Urothelium cell line (cell line): ENCODE measurements around the gene RPUSD1.
"Not testable (repeated sequence)": the region's sequence is repeated elsewhere in the genome, so short reads cannot be mapped to it uniquely, and the experiment has no call there.

Experiments used
- DNase-seq: peaks from one replicate; pipeline ENCODE4 v3.0.0; 2011; ENCODE audit warnings: low spot score, mixed read lengths
- FAIRE-seq: peaks from 2 replicates; lab custom pipeline; 2011; peaks lifted over from hg19 to GRCh38; lab: Jason Lieb, UNC

RPUSD1 gene, protein sequence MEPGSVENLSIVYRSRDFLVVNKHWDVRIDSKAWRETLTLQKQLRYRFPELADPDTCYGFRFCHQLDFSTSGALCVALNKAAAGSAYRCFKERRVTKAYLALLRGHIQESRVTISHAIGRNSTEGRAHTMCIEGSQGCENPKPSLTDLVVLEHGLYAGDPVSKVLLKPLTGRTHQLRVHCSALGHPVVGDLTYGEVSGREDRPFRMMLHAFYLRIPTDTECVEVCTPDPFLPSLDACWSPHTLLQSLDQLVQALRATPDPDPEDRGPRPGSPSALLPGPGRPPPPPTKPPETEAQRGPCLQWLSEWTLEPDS

DNA sequence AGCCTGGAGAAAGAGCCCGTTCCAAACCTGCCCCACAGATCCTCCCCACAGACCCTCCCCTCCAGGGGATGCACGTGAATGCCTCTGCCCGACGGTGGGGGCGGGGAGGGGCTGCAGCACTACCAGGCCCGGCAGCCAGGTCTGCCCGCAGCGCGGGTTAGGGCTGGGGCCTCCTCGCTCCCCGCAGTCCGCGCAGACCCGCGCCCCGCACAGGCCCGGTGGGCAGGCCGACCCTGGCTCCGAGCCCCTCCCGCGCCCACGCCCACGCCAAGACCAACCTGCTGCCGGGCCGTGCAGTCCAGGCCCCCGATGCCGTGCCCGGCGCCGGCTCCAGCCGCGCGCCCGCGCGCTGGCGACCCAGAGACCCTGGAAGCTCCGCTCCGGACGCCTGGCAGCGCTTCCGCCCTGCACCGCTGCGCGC, at the start of gene RPUSD1:
Gene RPUSD1, minus strand, starts transcription at position 404 of the 421 bp plus-strand sequence. CDS start 644 bp downstream, outside the sequence.
- no peak for DNase-seq
- no peak for FAIRE-seq

DNA sequence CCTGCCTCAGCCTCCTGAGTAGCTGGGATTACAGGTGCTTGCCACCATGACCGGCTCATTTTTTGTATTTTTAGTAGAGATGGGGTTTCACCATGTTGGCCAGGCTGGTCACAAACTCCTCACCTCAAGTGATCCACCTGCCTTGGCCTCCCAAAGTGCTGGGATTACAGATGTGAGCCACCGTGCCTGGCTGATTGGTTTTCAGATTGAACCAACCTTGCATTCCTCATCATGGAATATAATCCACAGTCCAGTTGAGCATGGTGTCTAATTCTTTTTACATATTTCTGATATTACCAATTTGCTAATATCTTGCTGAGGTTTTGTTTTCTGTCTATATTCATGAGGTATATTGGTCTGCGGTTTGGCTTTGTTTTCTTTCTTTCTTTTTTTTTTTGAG, 48.6 kb upstream of the RPUSD1 start:
- not testable (repeated sequence) for FAIRE-seq, DNase-seq

DNA sequence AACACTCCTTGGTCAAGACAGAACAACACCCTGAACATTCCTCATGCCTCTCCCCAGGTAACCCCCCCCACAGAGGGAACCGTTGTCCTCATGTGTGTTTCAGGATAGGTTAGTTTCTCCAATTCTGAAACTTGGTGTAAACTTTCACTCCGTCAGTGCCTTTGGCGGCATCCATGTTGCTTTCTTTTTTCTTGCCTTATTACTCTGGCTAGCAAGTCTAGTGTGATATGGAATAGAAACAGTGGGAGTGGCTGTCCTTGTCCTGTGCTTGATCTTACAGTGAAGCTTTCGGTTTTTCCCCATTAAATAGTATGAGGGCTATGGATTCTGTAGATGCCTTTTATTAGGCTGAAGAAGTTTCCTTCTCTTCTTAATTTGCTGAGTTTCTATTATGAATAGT, 48.0 kb upstream of the RPUSD1 start:
- no peak for DNase-seq
- FAIRE-seq: no peak

DNA sequence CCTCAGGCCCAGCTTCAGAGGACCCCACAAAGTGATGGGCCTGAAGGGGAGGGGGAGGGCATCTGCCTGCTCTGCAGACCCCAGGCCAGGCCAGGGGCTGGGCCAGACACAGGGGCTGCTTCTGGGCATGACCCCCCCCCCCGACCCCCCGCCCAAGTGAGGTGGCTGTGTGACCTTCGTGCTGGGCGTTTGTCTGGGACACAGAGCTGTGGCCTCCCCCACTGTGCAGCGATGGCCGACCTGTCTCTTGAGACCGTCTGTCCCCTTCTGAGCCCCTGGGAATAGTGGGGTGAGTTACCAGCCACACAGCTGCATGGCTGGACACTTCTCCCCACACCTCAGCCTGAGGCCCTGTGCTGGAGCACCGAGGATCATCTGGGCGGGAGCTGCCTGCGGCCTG, 47.2 kb upstream of the RPUSD1 start:
- DNase-seq (no peak), FAIRE-seq (no peak)

DNA sequence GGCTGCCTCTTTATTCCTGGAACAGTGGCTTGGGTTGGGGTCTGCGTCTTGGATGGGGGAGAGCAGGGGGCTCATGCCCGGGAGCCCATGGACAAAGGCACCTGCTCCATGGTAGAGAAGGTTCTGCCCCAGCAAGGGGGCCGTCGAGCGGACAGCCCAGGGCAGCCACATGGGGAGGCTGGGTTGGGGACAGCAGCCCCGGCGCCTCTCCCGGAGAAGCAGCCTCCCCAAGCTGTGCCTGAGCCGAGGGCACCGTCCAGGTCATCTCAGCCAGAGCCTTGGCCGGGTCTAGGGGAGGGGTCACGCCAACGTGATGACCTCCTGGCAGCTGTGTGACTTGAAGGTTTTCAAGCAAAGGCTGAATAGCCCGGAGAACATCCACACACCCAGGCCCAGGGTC, 45.2 kb upstream of the RPUSD1 start:
- FAIRE-seq (no peak), DNase-seq (no peak)

DNA sequence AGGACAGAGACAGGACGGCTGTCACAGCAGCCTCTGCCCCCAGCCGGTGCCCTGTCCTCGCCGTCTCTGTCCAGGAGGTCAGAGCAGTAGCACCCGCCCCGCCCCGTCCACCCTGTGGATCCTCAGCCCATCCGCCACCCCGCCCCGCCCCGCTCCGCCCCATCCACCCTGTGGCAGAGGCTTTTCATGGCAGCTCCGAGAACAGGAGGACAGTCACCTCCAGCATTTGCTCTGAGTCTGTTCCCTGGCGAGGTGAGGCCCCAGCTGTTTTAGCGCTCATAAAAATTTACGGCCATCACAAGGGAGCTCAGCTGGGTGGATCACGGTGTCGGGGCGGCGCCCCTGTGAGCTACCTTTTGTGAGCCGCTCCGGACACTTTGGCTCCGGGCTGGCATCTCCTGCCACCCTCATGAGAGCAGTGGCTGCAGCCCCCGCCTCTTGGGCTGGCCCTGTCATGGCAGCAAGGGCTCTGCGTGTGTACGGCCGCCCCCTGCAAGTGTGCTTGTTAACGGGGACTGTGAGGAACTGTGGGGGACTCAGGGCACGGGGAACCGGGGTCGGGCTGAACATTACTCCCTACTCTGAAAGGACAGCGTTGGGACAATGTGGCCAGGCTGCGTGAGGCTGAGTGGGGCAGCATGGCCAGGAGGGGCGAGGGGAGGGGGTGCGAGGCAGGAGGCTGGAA, 44.6 kb upstream of the RPUSD1 start:
- DNase-seq: no peak
- no peak for FAIRE-seq

DNA sequence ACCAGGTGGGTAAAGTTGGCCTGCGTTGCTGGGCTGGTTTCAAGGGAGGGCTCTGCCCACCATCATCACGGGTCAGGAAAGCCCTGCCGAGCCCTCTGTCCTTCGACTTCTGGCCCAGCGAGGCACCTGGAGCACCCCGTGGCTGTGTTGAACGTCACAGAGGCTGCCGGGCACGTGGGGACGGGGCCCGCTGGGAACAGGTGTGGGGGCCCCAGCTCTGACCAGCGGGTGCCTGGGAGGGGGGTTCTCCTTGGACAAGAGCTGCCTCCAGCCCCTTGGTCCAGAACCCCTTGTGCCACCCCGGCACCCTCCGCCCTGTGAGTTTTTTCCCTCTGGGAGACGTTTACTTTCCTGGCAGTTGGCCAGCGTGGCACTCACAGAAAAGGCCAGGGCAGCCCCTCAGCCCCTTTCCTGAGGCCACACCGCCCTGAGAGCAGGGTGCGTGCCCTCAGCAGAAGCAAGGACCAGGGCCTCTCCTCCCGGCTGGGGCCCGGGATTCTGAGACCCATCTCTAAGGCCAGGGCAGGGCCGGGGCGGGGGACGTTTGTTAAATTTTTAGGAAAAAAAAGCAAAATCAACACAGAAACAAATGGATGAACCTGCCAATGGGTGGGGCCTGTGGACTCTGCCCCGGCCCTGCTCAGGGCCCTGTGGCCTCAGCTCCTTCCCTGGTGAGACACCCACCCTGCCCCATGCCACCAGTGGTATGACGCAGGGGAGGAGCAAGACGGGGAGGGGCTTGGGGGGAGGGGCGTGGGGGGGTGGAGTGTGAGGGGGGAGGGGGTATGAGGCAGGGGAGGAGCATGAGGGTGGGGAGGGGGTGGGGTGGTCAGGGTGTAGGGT, 43.6 kb upstream of the RPUSD1 start:
- no peak for FAIRE-seq

DNA sequence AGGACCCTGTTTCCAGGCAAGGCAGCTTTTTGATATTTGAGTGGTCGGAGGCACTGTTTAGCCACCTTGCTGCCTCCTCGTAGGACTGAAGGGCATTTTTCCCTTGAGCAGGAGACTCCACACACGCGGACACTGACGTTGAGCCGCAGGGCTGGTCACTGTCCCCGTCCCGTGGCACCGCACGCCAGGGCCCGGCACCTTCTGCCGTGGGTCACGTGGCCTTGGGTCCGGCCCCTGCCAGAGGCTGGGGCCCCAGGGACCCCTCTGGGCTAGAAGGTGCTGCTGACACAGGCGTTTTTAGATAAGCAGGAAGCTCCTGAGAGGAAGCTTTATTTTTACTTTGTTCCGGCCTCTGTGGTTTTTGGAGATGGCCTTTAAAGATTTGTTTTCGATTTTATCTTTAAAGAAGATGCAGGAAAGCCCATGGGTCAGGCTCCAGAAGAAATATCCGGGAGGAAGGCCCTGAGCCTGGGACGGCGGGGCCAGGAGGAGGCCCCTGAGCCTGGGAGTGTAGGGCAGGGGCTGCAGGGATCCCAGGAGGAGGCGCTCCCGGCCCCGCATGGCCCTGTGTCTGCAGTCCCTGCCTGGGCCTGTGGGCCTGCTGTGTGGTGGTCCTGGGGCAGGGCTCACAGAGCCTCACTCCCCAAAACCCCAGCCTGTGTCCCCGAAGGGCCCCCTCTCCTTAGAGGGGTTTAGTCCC, 42.8 kb upstream of the RPUSD1 start:
- FAIRE-seq (no peak), DNase-seq (no peak)

More for the DNA sequence above, 43.6 kb upstream of the RPUSD1 start:
- DNase-seq: no peak

DNA sequence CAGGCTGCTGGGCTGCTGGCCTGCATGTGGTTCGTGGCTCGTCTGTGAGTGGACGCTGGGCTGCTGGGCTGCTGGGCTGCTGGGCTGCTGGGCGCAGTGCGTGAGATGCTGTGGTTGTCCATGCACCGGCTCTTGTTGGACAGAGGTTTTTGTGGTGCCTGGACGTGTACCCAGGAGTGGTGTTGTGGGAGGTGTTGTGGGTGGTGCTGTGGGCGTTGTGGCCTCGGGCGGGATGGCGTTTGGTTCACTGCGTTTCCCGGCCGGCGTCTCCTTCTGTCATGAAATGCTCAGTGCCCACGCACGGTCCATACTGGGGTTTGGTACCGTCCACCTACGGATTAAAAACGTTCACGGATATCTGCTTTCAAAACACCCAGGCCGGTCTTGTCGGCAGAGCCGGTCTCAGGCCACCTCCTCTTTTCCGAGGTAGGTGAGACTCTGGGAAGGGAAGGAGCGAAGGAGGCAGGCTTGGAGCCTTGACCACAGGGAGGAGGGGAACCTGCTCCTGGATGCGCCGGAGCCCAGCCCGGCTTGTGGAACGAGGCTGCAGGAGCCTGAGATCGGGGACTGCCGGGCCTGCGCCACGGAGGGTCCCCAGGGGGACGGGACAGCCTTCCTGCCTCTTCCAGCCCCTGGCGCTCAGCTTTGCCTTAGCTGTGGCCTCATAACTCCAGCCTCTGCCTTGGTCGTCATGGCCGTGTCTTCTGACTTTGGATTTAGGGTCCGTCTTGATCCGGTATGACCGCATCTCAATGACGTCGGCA, 42.1 kb upstream of the RPUSD1 start:
- FAIRE-seq (no peak), DNase-seq (no peak)

DNA sequence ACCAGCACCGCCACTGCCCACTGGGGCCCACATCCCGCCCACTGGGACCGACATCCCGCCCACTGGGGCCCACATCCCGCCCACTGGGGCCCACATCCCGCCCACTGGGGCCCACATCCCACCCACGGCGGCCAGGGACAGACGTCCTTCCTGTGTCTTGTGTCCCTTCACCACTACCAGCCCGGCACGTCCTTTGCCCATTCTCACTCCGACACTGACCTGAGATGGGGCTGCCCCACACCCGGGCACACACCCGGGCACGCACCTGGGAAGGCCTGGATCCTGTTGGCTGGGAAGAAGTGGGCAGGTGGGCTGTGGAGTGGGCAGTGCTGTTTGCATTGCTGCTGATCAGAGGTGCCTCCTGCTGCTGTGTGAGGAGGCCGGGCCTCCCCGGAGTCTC, 40.7 kb upstream of the RPUSD1 start:
- DNase-seq (no peak), FAIRE-seq (no peak)

DNA sequence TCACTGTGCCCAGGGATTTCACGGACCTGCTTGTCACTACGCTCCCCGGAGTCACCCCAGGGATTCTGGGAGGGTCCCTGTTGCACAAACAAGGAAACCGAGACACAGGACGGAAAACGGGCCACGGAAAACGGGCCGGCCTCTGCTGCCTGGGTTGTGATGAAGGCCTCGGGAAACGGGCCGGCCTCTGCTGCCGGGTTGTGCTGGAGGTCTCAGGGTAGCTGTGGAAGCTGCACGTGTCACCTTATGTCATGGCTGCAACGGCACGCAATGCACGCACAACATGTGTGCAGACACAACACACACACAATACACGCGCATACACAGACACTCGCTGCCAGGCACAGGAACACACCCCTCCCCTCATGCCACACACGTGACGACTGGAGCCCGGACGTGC, 39.3 kb upstream of the RPUSD1 start:
- FAIRE-seq (no peak), DNase-seq (no peak)

DNA sequence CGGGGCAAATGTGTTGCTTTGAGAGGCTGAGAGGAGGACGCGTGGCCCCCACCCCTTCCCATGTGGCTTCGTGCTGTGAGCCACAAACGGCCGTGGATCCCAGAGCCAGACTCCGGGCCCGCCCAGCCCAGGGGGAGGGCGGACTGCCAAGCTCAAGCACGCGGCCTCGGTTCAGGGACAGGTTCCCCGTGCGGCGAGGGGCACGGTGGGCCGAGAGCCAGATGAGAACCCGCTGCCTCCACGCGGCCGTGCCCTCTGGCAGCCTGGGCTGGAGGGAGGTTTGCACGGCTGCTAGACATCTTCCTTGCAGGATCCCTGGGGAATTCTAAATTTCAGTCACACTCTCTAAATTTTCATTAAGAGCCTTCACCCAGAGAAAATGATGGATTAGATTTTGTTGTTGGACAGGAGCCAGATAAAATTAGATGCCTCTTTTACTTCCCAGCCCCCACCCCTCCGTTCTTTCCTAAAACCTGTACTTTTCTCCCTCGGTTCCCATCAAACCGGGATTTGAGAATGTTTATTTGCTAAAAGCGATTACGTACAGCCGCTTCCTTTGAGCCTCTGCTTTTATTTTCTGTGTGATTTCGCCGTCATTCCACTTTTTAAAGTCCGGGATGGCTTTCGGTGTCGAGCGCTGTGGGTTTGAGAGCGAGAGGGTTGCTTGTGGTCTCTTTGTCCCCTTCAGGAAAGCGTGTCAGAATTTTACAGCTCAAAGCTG, 37.3 kb upstream of the RPUSD1 start:
- FAIRE-seq: no peak

DNA sequence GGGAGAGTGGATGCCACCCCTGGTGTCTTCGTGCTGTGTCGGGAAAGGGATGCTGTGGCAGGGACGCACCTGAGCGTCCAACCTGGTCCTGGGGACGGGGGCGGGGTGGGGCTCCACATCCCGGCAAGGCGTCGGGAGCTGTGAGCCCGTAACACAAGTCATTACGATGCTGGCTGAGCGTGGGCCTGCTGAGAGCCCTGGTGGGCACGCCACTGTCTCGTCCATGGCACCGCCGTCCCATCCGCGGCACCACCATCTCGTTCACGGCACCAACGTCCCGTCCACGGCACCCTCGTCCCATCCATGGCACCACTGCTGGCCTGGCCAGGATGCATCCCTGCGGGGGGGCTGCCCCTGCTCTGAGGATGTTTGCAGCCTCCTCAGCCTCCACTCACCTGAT, 36.4 kb upstream of the RPUSD1 start:
- DNase-seq: no peak
- FAIRE-seq: no peak

More for the DNA sequence above, 37.3 kb upstream of the RPUSD1 start:
- no peak for DNase-seq

DNA sequence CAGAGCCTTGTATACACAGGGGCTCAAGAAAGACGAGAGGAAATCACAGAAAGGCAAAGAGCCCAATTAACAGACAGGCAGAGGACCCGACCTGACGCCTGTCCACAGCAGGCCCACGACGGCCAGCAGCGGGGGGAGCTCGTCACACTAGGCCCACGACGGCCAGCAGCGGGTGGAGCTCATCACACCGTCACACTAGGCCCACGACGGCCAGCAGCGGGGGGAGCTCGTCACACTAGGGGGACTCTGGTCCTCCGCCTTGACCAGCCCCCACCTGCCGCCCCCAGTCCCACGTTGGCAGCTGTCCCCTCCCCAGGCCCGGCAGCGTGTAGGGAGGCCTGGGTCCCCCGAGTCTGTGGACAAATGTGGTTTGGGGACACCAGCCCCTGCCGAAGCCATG, 36.0 kb upstream of the RPUSD1 start:
- FAIRE-seq (no peak), DNase-seq (no peak)

DNA sequence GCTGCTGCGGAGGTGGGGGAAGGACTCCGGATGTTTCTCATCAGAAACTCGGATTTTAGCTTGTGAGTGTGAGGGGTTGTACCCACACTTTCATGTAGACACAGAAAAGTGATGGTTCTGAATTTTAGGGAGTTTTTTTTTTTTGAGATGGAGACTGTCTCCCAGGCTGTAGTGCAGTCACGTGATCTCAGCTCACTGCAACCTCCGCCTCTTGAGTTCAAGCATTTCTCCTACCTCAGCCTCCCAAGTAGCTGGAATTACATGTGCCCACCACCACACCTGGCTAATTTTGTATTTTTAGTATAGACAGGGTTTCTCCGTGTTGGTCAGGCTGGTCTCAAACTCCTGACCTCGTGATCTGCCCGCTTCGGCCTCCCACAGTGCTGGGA, 34.7 kb upstream of the RPUSD1 start:
- FAIRE-seq: no peak

DNA sequence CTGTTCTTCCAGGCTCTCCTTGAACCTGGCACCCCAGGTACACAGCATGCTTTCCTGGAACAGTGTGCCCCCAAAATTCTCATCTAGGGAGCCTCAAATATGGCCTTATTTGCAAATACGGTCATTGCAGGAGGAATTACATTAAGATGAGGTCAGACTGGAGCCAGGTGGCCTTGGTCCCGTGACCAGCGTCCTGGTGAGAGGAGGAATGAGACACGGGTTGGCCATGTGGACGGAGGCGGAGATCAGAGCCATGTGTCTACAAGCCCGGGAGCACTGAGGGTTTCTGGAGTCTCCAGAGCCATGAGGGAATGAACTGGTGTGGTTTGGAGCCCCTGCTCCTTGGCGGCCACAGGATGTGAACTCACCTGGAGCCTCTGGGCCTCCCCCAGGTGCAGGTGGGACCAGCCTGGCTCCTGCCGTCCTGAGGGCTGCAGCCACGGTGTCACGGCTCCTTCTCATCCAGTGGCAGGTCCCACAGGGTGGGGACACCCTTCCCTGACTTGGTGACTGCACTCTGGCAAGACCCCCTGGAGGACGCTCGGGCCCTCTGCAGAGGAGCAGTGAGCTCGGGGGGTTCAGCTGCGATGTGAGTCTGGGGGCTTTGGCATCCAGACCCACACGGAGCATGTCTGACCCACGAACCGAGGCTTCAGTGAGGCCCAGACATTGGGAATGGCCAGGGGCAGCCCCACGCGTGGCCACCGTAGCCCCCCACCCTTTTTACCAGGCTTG, 34.2 kb upstream of the RPUSD1 start:
- FAIRE-seq (no peak), DNase-seq (no peak)

More for the DNA sequence above, 34.7 kb upstream of the RPUSD1 start:
- no peak for DNase-seq

DNA sequence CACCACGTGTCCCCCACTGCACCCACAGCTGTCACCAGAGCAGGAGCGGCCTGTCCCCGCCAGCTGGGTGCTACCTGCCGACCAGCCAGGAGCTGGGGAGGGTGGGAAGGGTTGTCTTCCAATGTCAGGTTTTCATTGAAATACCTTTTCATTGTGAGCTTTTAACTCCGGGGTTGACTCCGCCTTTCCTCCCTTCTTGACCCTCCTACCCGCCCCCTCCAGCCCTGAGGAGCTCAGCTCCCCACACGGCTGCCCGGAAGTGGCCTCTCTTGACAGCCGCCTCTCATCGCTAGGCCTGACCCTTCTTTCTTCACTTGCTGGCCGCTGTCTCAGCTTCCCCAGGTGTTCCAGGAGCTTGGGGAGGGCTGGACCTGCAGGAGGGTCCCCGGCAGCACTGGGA, 33.6 kb upstream of the RPUSD1 start:
- FAIRE-seq: no peak
- no peak for DNase-seq

DNA sequence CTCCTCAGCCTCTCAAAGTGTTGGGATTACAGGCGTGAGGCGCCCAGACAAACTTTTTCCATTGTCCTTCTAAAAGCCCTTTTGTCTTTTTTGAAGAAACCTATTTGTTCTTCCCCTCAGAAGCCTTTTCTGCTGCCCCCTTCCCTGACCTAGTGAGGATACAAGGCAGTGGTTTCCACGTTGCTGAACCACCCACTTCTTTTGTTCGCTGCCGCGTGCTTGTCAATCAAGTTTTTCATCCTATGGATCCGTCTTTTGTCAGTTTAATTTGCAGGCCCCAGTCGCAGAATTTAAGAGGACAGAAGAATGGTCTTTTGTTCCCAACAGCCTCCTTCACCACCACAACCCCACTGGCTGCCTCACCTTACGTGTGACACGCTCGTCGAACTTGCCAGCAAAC, 32.6 kb upstream of the RPUSD1 start:
- no peak for FAIRE-seq
- DNase-seq: no peak

DNA sequence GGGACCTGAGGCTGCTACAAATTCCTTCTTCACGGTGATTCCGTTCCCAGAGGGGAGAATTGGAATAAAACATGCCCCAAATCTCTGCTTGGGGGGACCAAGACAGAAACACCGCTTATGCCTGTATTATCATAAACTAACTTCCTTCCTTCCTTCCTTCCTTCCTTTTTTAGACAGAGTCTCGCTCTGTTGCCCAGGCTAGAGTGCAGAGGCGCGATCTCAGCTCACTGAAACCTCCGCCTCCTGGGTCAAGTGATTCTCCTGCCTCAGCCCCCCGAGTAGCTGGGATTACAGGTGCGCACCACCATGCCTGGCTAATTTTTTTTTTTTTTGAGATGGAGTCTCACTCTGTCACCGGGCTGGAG, 31.8 kb upstream of the RPUSD1 start:
- FAIRE-seq, DNase-seq: not testable (repeated sequence)
